IPS-18a (cell line): ENCODE results near the gene THUMPD2.

ENCODE experiments used
- H3K27ac ChIP-seq: one replicate; pipeline ENCODE4 v1.5.1; 2013; ENCODE audit warnings: low read length
- H3K27me3 ChIP-seq: one replicate; pipeline ENCODE4 v1.6.1; 2013; ENCODE audit warnings: mild to moderate bottlenecking, low read length; ENCODE audit not compliant: control insufficient read depth, insufficient read depth
- H3K36me3 ChIP-seq: one replicate; pipeline ENCODE4 v1.6.1; 2013; ENCODE audit warnings: low read depth, low read length; ENCODE audit not compliant: control insufficient read depth
- H3K4me1 ChIP-seq: one replicate; pipeline ENCODE4 v1.6.1; 2013; ENCODE audit warnings: low read depth, low read length; ENCODE audit not compliant: control insufficient read depth
- H3K4me3 ChIP-seq: one replicate; pipeline ENCODE4 v1.5.1; 2013; ENCODE audit warnings: low read length
- H3K9ac ChIP-seq: one replicate; pipeline ENCODE4 v1.6.1; 2013; ENCODE audit warnings: mild to moderate bottlenecking, low read length, moderate library complexity
- H3K9me3 ChIP-seq: one replicate; pipeline ENCODE4 v1.6.1; 2013; ENCODE audit warnings: low read depth, low read length; ENCODE audit not compliant: control insufficient read depth

Gene THUMPD2

GRCh38 chr2:39743269-39743776, 35.7 kb downstream of the THUMPD2 start:
- H3K27ac ChIP-seq, result no peak overlapping the region
- peaks cover 33% of the 10 kb centered on the region for H3K36me3 ChIP-seq

DNA sequence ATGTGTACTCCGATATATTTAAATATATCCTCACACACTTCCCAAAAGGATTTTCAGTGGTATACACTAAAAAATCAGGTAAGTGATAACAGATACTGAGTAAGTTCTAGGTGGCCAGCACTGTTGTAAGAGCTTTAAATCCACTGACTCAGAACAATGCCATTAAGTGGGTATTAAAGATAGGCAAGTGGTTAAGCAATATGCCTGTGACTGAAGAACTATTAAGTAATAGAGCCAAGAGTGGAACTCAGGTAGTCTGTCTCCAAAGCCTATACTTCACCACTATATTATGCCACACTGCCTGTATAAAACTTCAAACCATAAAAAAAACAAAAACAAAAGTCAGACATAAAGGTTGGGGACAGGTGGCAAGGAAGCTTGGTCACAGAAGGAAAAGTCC, 37.2 kb downstream of the THUMPD2 start:
- Histone ChIP-seq H3K9ac (no peak overlapping the region), H3K27me3 (no peaks in the 10 kb centered on the region), H3K27ac (no peak overlapping the region), H3K4me3 (no peak overlapping the region), H3K9me3 (no peaks in the 10 kb centered on the region), H3K36me3 (peaks cover 33% of the 10 kb centered on the region), H3K4me1 (peaks cover 9% of the 10 kb centered on the region)

More at GRCh38 chr2:39743269-39743776, 35.7 kb downstream of the THUMPD2 start:
- H3K27me3 ChIP-seq, result no peaks in the 10 kb centered on the region
- no peak overlapping the region for H3K9ac ChIP-seq
- H3K4me3 ChIP-seq, result no peak overlapping the region
- H3K4me1 ChIP-seq, result no peaks in the 10 kb centered on the region
- no peaks in the 10 kb centered on the region for H3K9me3 ChIP-seq

- Histone ChIP-seq H3K36me3 (peaks cover 42% of the 10 kb centered on the region), H3K4me1 (peaks cover 15% of the 10 kb centered on the region), H3K9me3 (no peaks in the 10 kb centered on the region), H3K27ac (no peak overlapping the region), H3K9ac (no peak overlapping the region), H3K27me3 (no peaks in the 10 kb centered on the region), H3K4me3 (no peak overlapping the region)
These were observed 39.7 kb downstream of the THUMPD2 start for GRCh38 chr2:39739386-39739785.

- H3K36me3 ChIP-seq, result peaks cover 42% of the 10 kb centered on the region
- H3K4me3 ChIP-seq, result no peak overlapping the region
- no peaks in the 10 kb centered on the region for H3K27me3 ChIP-seq
- no peaks in the 10 kb centered on the region for H3K9me3 ChIP-seq
- H3K4me1 ChIP-seq, result peaks cover 15% of the 10 kb centered on the region
- H3K27ac ChIP-seq, result no peak overlapping the region
- H3K9ac ChIP-seq, result no peak overlapping the region
These were observed 40.1 kb downstream of the THUMPD2 start for GRCh38 chr2:39738936-39739335.

DNA sequence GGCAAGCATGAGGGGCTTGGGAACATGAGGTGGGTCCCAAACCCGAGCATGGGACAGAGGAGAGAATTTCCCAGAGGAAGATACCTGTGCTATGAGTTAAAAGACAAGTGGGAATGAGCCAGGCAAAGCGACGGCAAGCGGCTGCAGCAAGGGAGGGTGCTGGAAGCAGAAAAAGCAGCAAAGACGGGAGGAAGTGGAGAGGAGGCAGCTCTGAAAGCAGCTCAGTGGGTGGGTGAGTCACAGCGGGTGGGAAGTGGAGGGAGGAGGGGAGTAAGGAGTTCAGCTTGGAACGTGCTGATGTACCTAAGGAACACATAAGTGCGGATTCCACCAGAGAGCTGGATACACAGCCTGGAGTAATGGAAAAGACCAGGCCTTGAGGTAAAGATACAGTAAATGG, 41.4 kb downstream of the THUMPD2 start:
- Histone ChIP-seq H3K27me3 (no peaks in the 10 kb centered on the region), H3K4me3 (no peak overlapping the region), H3K36me3 (peaks cover 36% of the 10 kb centered on the region), H3K9me3 (no peaks in the 10 kb centered on the region), H3K27ac (peak overlapping the region; percentile 9), H3K9ac (peak overlapping the region; percentile 26), H3K4me1 (peaks cover 15% of the 10 kb centered on the region)

DNA sequence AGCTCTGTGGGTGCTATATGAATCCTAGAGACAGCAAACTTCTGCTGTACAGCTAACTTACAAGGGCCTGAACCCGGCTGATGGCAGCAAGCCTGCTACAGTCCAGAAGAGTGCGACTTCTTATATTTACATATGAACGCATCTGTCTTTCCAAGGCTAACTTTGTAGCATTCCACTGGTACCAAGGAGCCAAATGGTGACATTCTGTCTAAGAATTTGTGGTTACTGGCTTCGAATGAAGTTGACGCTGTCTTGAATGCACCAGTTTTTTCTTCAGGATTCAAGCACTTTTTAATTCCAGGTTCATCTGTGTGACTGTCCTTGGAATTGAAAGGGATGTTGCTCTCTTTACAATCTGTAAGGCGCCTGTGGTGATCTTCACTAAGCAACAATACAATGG, 42.4 kb downstream of the THUMPD2 start:
- H3K36me3 ChIP-seq, result peaks cover 28% of the 10 kb centered on the region

GRCh38 chr2:39735648-39736047, 43.4 kb downstream of the THUMPD2 start:
- Histone ChIP-seq H3K36me3 (peaks cover 20% of the 10 kb centered on the region), H3K9me3 (no peaks in the 10 kb centered on the region), H3K27ac (no peak overlapping the region), H3K4me1 (peaks cover 15% of the 10 kb centered on the region), H3K4me3 (no peak overlapping the region), H3K27me3 (no peaks in the 10 kb centered on the region), H3K9ac (no peak overlapping the region)

More for the DNA sequence above, 42.4 kb downstream of the THUMPD2 start:
- no peaks in the 10 kb centered on the region for H3K27me3 ChIP-seq
- H3K27ac ChIP-seq, result no peak overlapping the region
- no peak overlapping the region for H3K9ac ChIP-seq
- H3K9me3 ChIP-seq, result no peaks in the 10 kb centered on the region
- H3K4me3 ChIP-seq, result no peak overlapping the region
- peaks cover 15% of the 10 kb centered on the region for H3K4me1 ChIP-seq

DNA sequence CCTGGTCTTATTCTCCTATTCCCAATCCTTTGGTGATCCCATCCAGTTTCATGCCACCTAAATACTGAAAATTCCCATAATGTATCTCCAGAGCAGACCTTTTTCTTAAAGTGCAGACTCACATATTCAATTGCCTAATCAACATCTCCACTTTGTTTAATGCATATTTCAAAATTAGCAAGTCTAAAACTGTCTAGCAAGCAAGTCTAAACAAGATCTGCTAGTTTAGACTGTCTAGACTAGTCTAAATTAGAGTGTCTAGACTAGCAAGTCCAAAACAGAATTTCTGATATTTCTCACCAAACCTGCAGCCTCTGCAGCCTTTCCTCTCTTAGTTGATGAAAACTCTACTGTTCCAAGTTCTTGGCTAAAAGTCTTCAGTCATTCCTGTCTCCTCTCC, 44.6 kb downstream of the THUMPD2 start:
- Histone ChIP-seq H3K9ac (no peak overlapping the region), H3K27ac (no peak overlapping the region), H3K36me3 (peaks cover 14% of the 10 kb centered on the region), H3K4me3 (no peak overlapping the region), H3K4me1 (peaks cover 15% of the 10 kb centered on the region), H3K27me3 (no peaks in the 10 kb centered on the region), H3K9me3 (no peaks in the 10 kb centered on the region)

GRCh38 chr2:39733070-39733674, 45.9 kb downstream of the THUMPD2 start:
- H3K9ac ChIP-seq, result no peak overlapping the region
- H3K27me3 ChIP-seq, result no peaks in the 10 kb centered on the region
- no peak overlapping the region for H3K27ac ChIP-seq
- H3K9me3 ChIP-seq, result no peaks in the 10 kb centered on the region
- no peak overlapping the region for H3K4me3 ChIP-seq
- peaks cover 15% of the 10 kb centered on the region for H3K4me1 ChIP-seq
- H3K36me3 ChIP-seq, result peaks cover 14% of the 10 kb centered on the region

DNA sequence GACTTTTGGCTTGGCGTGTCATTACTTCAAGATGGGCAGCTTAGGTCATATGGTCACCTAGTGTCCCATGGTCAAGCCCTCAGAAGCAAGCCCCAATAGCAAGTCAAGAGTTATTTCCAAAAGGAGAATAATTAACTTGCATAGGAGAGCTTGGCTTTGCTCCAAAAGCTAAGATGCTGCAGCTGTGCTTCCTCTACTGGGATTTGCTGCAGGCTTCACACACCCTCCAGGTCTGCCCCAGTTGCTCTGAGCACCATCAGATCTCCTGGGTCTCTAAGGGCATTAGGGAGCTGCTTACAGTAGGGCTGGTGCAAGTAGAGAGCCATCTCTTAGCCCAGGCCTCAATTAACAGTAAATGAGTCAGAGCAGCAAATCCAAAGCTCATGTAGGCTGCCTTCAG, 46.6 kb downstream of the THUMPD2 start:
- Histone ChIP-seq H3K4me3 (no peak overlapping the region), H3K9me3 (no peaks in the 10 kb centered on the region), H3K4me1 (peaks cover 10% of the 10 kb centered on the region), H3K36me3 (peaks cover 14% of the 10 kb centered on the region), H3K9ac (no peak overlapping the region), H3K27me3 (no peaks in the 10 kb centered on the region), H3K27ac (no peak overlapping the region)

- no peaks in the 10 kb centered on the region for H3K9me3 ChIP-seq
- H3K27me3 ChIP-seq, result no peaks in the 10 kb centered on the region
- H3K4me3 ChIP-seq, result no peak overlapping the region
- H3K27ac ChIP-seq, result no peak overlapping the region
- peaks cover 12% of the 10 kb centered on the region for H3K36me3 ChIP-seq
- H3K9ac ChIP-seq, result no peak overlapping the region
- H3K4me1 ChIP-seq, result peaks cover 2% of the 10 kb centered on the region
These were observed 47.5 kb downstream of the THUMPD2 start for GRCh38 chr2:39731546-39731945.

DNA sequence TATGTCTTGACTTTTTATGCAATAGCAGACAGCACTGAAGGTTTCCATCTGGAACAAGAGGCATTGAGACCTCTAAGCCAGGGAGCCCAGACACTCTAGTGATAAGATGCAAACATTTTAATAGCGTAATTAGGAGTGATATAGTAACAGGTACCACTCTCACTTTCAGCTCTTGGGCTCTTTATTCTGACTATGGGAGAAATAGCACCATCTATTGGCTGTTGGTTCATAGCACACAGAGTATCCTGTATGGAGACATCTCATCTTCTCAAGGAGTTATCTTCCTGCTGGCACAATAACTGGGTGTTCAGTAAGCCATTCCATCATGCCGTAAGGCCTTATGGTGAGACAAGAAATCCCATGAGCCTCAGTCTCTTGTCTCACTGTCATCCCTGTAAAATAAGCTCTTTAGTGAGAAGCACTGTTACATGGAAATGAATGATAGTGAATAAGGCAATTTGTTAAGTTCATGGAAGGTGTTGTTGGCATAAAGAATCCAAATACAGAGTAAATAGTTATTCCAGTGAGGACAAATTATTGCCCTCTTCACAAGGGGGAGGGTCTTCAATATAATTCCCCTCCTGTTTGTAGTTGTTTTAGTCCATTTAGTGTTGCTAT, 48.3 kb downstream of the THUMPD2 start:
- H3K9me3 ChIP-seq, result no peaks in the 10 kb centered on the region
- H3K9ac ChIP-seq, result no peak overlapping the region
- no peaks in the 10 kb centered on the region for H3K4me1 ChIP-seq
- H3K4me3 ChIP-seq, result no peak overlapping the region
- no peak overlapping the region for H3K27ac ChIP-seq
- H3K27me3 ChIP-seq, result no peaks in the 10 kb centered on the region
- peaks cover 4% of the 10 kb centered on the region for H3K36me3 ChIP-seq
